ENCODE data around the gene PIGBOS1. TPM values are rescaled to one million over a fixed set of nuclear protein-coding genes. Genes with fewer than 3 reads are reported as not detected.

Gene PIGBOS1
- total and polyA plus RNA-seq, 4 donors = 4.7 to 14.3 (median 7.2) TPM

GRCh38 chr15:55284426-55284825, 34.5 kb downstream of the PIGBOS1 start:
- no peak for DNase-seq (ENCODE audit: low spot score)
- H3K4me1 ChIP-seq (ENCODE audit: control insufficient read depth in 4 of 4, insufficient read depth in 4 of 4, low read length in 3 of 4) = peaks cover 0 to 6% (median 3%) of the 10 kb centered on the region in 4 donors
- H3K4me3 ChIP-seq (ENCODE audit: low read depth in 1 of 3, low read length in 3 of 3) = no peak overlapping the region
- no peaks in the 10 kb centered on the region for H3K27me3 ChIP-seq (ENCODE audit: control insufficient read depth in 4 of 4, insufficient read depth in 4 of 4, low read length in 3 of 4)
- WGBS = 91% methylated on average over 1 of the region's 1 CpG
- H3K9me3 ChIP-seq (ENCODE audit: control insufficient read depth in 4 of 4, low read length in 3 of 4) = no peaks in the 10 kb centered on the region
- H3K9ac ChIP-seq (ENCODE audit: low read depth in 1 of 2, low read length in 2 of 2) = no peak overlapping the region
- H3K27ac ChIP-seq (ENCODE audit: low read depth in 1 of 2, low read length in 2 of 2) = no peak overlapping the region
- no peak for TF ChIP-seq TAF1 (conservative IDR thresholded peaks at IDR 0.05)
- no peak for TF ChIP-seq HNF4A (conservative IDR thresholded peaks at IDR 0.05)
- TF ChIP-seq EGR1 (IDR thresholded peaks at IDR 0.05; ENCODE audit: low read depth in 2 of 2) = no peak
- TF ChIP-seq FOXA1 (IDR thresholded peaks at IDR 0.05) = no peak
- no peak for TF ChIP-seq JUND (IDR thresholded peaks at IDR 0.05)
- TF ChIP-seq SP1 (IDR thresholded peaks at IDR 0.05) = no peak
- TF ChIP-seq MAX (IDR thresholded peaks at IDR 0.05) = no peak
- TF ChIP-seq ATF3 (IDR thresholded peaks at IDR 0.05) = no peak
- TF ChIP-seq YY1 (IDR thresholded peaks at IDR 0.05) = no peak
- no peak for TF ChIP-seq FOXA2 (IDR thresholded peaks at IDR 0.05)
- TF ChIP-seq HNF4G (IDR thresholded peaks at IDR 0.05) = no peak
- no peak for TF ChIP-seq RAD21 (IDR thresholded peaks at IDR 0.05)
- TF ChIP-seq CTCF (IDR thresholded peaks at IDR 0.05; ENCODE audit: low read depth, low read length, missing input control) = no peak
- TF ChIP-seq NR2F2 (IDR thresholded peaks at IDR 0.05) = no peak
- no peak for TF ChIP-seq ZBTB33 (IDR thresholded peaks at IDR 0.05)
- no peaks in the 10 kb centered on the region for H3K36me3 ChIP-seq (ENCODE audit: control insufficient read depth in 4 of 4, insufficient read depth in 3 of 4, low read depth in 1 of 4, low read length in 3 of 4)

GRCh38 chr15:55283379-55284147, 35.4 kb downstream of the PIGBOS1 start:
- Histone ChIP-seq H3K4me1 (ENCODE audit: control insufficient read depth in 4 of 4, insufficient read depth in 4 of 4, low read length in 3 of 4) (peaks cover 0 to 6% (median 3%) of the 10 kb centered on the region in 4 donors), H3K27me3 (ENCODE audit: control insufficient read depth in 4 of 4, insufficient read depth in 4 of 4, low read length in 3 of 4) (no peaks in the 10 kb centered on the region), H3K9ac (ENCODE audit: low read depth in 1 of 2, low read length in 2 of 2) (no peak overlapping the region), H3K9me3 (ENCODE audit: control insufficient read depth in 4 of 4, low read length in 3 of 4) (no peaks in the 10 kb centered on the region), H3K36me3 (ENCODE audit: control insufficient read depth in 4 of 4, insufficient read depth in 3 of 4, low read depth in 1 of 4, low read length in 3 of 4) (no peaks in the 10 kb centered on the region), H3K27ac (ENCODE audit: low read depth in 1 of 2, low read length in 2 of 2) (no peak overlapping the region), H3K4me3 (ENCODE audit: low read depth in 1 of 3, low read length in 3 of 3) (no peak overlapping the region)
- DNase-seq (ENCODE audit: low spot score) = no peak
- WGBS = 67% methylated on average over 6 of the region's 6 CpGs
- TF ChIP-seq RAD21 (IDR thresholded peaks at IDR 0.05) (no peak), ATF3 (IDR thresholded peaks at IDR 0.05) (no peak), RXRA (IDR thresholded peaks at IDR 0.05) (no peak), JUND (IDR thresholded peaks at IDR 0.05) (no peak), REST (IDR thresholded peaks at IDR 0.05) (no peak), MAX (IDR thresholded peaks at IDR 0.05) (no peak), SP1 (IDR thresholded peaks at IDR 0.05) (no peak), CTCF (IDR thresholded peaks at IDR 0.05; ENCODE audit: low read depth, low read length, missing input control) (no peak), NR2F2 (IDR thresholded peaks at IDR 0.05) (no peak), FOXA2 (IDR thresholded peaks at IDR 0.05) (no peak), HNF4G (IDR thresholded peaks at IDR 0.05) (no peak), GABPA (IDR thresholded peaks at IDR 0.05 in 1 of 2, conservative IDR thresholded peaks at IDR 0.05 in 1 of 2) (no peak)
